Activated T-helper 2 cell treated with anti-CD3 and anti-CD28 coated beads, Interferon-gamma antibody, Interleukin-2, Interleukin-4, amounts not matched to agents 10 μg/mL and 5 μg/mL and 100 μg/mL, durations not matched to agents 14 hours and 24 hours and 36 hours (primary cell): Measurements from ENCODE around the gene PALLD. TPM values are rescaled to one million over a fixed set of nuclear protein-coding genes. Genes with fewer than 3 reads are reported as not detected.

Experiments used
- DNase-seq: peaks from one replicate; pipeline ENCODE4 v3.0.0; 2021; ENCODE audit warnings: low spot score
- H3K27ac Mint-ChIP-seq: one replicate; pipeline ENCODE4 v1.8.0; 2021; ENCODE audit warnings: mixed read lengths
- H3K27me3 Mint-ChIP-seq: one replicate; pipeline ENCODE4 v1.8.0; 2021; ENCODE audit warnings: low read depth, mixed read lengths
- H3K36me3 Mint-ChIP-seq: one replicate; pipeline ENCODE4 v1.8.0; 2021; ENCODE audit warnings: low read depth, mixed read lengths
- H3K4me1 Mint-ChIP-seq: one replicate; pipeline ENCODE4 v1.8.0; 2021; ENCODE audit warnings: low read depth, mixed read lengths
- H3K4me3 Mint-ChIP-seq: one replicate; pipeline ENCODE4 v1.8.0; 2021; ENCODE audit warnings: low read depth, mild to moderate bottlenecking, moderate library complexity, mixed read lengths
- H3K9me3 Mint-ChIP-seq: one replicate; pipeline ENCODE4 v1.8.0; 2021; ENCODE audit warnings: mixed read lengths
- intact Hi-C: fragments of 100-400 bp; cut with micrococcal nuclease; formaldehyde crosslinking; loops from one replicate; pipeline ENCODE4 v1.15.1; 2023
- total RNA-seq: library from RNA; stranded (reverse); gene quantifications from 2 replicates; pipeline ENCODE4 v1.2.3, GENCODE V29; 2022

PALLD gene
- total RNA-seq, 1 donor from 2014 or later, result 19.8 TPM

DNA sequence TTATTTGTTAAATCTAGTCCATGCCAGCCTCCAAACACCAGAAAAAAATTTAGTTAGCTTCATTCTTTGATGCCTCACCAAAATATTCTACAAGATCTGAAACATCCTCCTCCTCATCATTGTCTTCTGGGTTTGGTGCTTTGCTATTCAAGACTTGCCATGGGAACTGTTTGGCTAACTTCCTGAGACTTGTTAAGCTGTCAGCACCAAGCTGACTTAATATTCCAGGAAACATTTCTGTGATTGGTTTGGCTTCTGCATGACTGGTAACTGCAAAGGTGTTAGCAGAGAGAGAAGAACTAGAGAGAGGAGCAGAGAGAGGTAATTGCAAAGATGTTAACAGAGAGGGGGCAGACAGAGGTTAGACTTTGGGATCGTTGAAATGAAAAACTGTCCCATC, 101.3 kb downstream of the PALLD start:
- H3K4me1 Mint-ChIP-seq, result no peaks in the 10 kb centered on the region
- DNase-seq, result no peak
- H3K27ac Mint-ChIP-seq, result no peak overlapping the region
- peaks cover 5% of the 10 kb centered on the region for H3K27me3 Mint-ChIP-seq
- intact Hi-C loops, result no loop called here
- no peak overlapping the region for H3K4me3 Mint-ChIP-seq
- H3K9me3 Mint-ChIP-seq, result no peaks in the 10 kb centered on the region
- H3K36me3 Mint-ChIP-seq, result no peaks in the 10 kb centered on the region

DNA sequence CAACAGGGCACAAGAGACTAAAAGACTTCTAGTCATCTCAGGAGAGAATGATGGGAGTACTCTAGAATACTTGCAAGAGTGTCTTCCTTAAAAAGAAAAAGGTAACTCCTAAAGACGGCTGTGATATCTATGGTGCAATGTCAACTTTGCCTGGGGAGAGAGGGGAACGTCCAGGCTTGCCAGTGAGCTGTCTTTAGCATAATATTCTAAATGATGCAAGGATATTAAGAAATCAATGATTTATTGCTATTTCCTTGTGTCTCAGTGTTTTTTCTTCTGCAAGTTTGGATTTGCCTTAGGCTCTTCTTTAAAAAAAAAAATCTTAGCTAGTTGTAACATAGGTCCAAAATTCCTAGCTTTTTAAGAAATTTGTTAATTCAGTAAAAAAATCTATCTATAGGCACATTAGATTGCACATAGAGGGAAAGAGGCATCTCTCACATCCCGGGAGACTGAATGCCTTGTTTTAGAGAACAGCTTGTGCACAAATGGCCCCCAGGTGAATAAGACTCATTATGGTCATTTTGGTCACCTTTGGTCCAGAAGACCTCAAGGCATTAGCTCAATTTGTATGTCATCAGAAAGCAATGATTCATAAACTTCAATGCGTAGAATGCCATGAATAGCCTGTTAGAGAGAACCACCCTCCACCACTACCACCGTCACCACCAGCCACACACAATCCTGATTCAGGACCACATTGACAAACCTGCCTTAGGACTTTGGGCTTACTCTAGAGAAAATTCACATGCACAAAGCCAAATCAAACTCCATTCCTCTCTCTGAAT, 104.1 kb downstream of the PALLD start:
- DNase-seq, result no peak
- no peak overlapping the region for H3K27ac Mint-ChIP-seq
- H3K9me3 Mint-ChIP-seq, result no peaks in the 10 kb centered on the region
- H3K27me3 Mint-ChIP-seq, result peaks cover 4% of the 10 kb centered on the region
- intact Hi-C loops, result no loop called here
- H3K4me1 Mint-ChIP-seq, result no peaks in the 10 kb centered on the region
- H3K36me3 Mint-ChIP-seq, result no peaks in the 10 kb centered on the region
- H3K4me3 Mint-ChIP-seq, result no peak overlapping the region

DNA sequence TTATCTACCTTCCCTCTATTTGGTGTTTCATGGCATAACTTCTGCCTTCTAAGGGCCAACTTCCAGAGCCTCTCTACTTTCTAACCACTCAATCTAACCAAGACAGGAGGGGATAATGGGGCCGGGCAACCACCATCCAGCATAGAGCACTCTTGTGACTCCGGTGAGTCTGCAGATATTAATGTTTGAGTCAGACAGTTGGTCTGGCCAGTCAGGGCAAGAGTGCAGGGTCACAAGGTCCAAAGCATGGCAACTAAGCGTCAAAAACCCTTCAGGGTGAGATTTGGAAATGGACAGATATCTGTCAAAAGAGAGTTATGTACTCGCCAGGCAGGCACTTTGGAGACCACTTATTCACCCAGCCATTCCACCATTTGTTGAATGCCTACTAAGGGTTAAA, 105.0 kb downstream of the PALLD start:
- no peak overlapping the region for H3K27ac Mint-ChIP-seq
- no peaks in the 10 kb centered on the region for H3K4me1 Mint-ChIP-seq
- no peak overlapping the region for H3K4me3 Mint-ChIP-seq
- DNase-seq, result no peak
- peaks cover 4% of the 10 kb centered on the region for H3K27me3 Mint-ChIP-seq
- H3K9me3 Mint-ChIP-seq, result no peaks in the 10 kb centered on the region
- H3K36me3 Mint-ChIP-seq, result no peaks in the 10 kb centered on the region
- intact Hi-C loops, result no loop called here

DNA sequence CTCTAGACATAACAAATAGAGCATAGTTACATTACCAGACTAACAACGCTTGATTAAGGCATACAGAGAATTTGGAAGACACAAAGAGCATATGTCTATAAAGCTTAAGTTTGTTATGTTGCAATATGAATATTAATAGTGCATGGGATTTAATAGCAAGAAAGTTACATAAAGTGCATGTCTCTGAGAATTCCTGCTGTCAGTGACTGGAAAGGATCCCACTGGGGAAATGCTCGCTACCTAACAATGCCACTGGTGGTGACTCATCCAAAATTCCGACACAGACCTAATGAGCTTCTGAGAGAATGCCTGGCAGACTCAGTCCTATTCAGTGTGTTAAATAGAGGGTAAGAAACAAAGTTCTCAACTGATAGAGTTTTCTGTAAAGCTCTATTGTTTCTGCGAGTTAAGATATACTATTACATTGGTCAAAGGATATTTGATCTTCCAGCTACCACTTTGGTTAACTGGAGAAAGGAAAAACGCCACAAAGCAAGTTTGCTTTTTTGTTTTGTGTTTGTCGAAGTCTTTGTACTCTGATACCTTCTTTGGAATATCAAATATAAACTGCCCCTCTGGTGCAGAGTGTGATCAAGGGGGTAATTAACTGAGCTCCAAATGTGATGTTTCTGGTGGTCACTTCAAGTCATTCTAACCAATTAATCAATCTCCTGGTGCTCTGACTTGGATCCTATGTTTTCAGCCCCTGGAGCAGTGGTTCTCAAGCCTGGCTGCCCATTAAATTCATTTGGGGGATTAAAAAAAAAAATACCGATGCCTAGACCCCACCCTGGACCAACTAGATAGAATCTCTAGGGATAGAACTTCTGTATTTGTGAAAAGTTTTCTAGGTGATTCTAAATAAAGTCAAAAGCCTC, 107.9 kb downstream of the PALLD start:
- no peaks in the 10 kb centered on the region for H3K4me1 Mint-ChIP-seq
- intact Hi-C loops, result no loop called here
- H3K9me3 Mint-ChIP-seq, result no peaks in the 10 kb centered on the region
- H3K27ac Mint-ChIP-seq, result no peak overlapping the region
- no peak for DNase-seq
- H3K27me3 Mint-ChIP-seq, result peaks cover 7% of the 10 kb centered on the region
- no peaks in the 10 kb centered on the region for H3K36me3 Mint-ChIP-seq
- no peak overlapping the region for H3K4me3 Mint-ChIP-seq

DNA sequence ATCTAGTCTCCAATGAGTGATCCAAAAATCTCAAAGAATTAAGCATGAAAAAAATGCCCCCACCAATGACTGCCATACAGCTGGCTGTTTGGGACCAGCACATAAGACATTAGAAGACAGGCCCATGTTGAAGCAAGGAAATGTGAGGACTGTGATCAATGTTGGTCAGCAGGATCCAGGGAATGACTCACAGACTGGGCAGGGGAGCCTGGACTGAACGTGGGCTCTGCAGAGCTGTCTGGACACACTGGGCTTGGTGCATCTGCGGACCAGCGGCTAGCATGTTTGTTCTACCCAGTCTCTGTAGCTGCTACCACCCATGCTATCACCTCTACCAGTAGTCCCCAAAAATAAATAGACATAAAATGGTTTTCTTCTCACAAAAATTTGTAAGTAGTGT, 108.6 kb downstream of the PALLD start:
- Mint-ChIP-seq H3K9me3 (no peaks in the 10 kb centered on the region), H3K4me1 (no peaks in the 10 kb centered on the region), H3K27ac (no peak overlapping the region), H3K36me3 (no peaks in the 10 kb centered on the region), H3K27me3 (peaks cover 9% of the 10 kb centered on the region), H3K4me3 (no peak overlapping the region)
- intact Hi-C loops, result no loop called here
- DNase-seq, result no peak

DNA sequence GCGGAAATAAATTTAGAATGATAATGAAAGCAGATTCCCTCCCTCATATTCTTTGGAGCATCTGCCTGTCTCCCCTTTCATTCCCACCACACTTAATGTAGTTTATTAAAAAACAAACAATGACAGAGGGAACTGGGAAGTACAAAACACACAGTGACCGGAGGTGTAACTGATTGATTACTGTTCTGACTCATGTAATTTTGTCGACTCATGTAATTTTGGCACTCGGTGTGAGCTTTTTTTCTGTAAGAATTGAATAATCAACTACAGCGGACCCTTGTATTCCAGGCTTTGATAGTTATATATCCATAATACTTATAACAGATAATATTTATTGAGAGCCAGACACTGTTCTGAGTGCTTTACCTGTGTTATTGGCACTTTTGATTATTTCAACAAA, 110.4 kb downstream of the PALLD start:
- H3K27ac Mint-ChIP-seq, result no peak overlapping the region
- H3K4me3 Mint-ChIP-seq, result no peak overlapping the region
- no peaks in the 10 kb centered on the region for H3K9me3 Mint-ChIP-seq
- no peaks in the 10 kb centered on the region for H3K36me3 Mint-ChIP-seq
- H3K27me3 Mint-ChIP-seq, result peaks cover 11% of the 10 kb centered on the region
- intact Hi-C loops, result no loop called here
- H3K4me1 Mint-ChIP-seq, result no peaks in the 10 kb centered on the region
- DNase-seq, result no peak

DNA sequence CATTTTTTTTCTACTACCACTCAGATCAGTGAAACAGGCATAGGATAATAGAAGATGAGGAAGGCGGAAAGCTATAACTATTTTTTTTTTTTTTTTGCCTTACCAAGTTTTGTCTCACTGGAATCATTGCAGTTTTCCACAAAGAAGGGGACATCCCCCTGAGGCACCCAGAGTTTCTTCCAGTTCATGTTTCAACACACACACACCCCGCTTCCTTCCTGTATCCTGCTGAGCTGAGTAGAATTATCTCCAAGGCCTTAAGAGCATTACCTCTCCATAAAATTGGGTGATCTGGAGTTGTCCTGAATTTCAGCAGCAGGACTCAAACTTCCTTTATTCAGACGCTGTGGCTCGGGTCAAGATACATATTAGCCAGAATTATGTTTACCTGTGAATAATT, 111.9 kb downstream of the PALLD start:
- H3K27me3 Mint-ChIP-seq, result peaks cover 14% of the 10 kb centered on the region

DNA sequence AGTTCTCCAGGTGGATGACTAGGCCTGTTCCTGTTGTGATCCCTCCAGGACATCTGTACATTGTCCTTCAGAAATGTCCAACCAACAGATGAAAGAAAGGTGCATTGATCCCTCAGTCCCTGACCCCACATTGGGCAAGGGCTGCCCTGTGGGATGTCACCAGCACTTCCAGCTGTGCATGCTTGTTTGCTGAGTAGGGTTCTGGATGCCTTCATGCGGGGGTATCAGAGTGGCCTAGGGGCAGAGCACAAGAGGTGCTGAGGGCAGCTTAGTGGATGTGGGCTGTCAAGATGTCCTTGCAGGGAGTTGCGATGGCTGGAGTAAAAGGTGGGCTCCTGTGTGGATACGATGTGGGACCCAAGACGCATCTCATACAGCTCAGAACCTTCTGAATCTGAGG, 112.5 kb downstream of the PALLD start:
- Mint-ChIP-seq H3K36me3 (no peaks in the 10 kb centered on the region), H3K4me1 (no peaks in the 10 kb centered on the region), H3K9me3 (no peaks in the 10 kb centered on the region), H3K27ac (no peak overlapping the region), H3K27me3 (peaks cover 12% of the 10 kb centered on the region), H3K4me3 (no peak overlapping the region)
- intact Hi-C loops, result no loop called here
- no peak for DNase-seq

More for the DNA sequence above, 111.9 kb downstream of the PALLD start:
- no peaks in the 10 kb centered on the region for H3K4me1 Mint-ChIP-seq
- H3K27ac Mint-ChIP-seq, result no peak overlapping the region
- H3K9me3 Mint-ChIP-seq, result no peaks in the 10 kb centered on the region
- DNase-seq, result no peak
- no peak overlapping the region for H3K4me3 Mint-ChIP-seq
- H3K36me3 Mint-ChIP-seq, result no peaks in the 10 kb centered on the region
- intact Hi-C loops, result no loop called here

DNA sequence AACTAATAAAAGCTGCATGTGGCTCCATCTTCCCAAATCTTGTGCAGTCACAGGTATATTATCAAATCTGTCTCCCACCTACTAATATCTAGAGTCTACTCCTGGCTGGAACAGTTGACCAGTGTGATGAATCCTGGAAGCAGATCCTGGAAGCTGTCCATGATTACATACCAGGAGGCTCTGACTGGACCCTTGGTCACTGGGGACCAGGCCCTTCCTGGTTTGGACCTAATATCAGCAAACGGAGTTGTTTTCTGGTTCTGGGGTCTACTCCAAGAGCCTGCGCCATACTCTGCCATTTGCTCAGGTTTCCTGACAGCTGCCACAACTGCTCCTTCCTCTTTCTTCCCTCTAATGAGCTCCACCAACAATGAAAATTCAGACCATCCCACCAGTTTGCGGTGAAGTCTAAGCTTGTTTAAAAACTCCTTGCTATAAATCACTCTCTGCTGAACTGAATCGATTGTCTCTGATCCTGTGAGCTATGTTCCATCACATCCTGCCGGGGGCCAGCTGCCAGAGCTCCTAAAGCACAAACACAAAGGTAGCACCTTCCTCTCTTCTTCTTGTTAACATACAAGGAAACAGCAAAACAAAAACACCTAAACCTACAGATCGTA, 114.2 kb downstream of the PALLD start:
- intact Hi-C loops, result no loop called here
- no peak overlapping the region for H3K4me3 Mint-ChIP-seq
- peaks cover 15% of the 10 kb centered on the region for H3K27me3 Mint-ChIP-seq

DNA sequence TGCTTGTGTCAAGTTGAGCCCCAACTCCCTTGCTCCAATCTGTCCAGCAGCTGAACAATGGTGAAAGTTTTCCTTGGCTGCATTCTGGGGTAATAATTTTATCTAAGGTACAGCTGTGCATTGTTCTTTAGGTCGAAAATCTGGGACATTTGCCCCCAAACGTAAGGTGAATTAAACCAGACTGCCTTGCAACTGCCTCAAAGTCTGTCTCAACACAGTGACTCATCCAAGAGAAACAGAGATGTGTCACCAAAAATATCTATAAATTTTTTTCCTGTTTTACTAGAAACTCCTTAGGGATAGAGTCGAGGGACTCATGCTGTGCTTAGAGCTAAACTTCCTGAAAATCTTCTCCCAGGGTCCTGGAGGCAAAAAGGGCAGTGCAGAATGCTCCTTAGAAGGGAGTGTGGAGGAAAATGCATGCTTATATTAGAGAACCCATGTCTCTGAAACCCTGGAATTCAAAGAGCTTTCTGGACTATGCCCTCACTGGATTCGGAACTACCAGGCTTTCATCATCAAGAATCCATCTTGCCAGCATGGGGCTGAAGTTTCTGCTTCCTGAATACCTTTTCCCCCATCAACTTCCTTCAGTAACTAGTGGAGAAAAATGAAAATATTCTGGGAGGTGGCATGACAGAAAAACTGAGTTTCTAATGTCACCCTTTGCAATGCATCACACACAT, 115.7 kb downstream of the PALLD start:
- intact Hi-C loops, result no loop called here
- Mint-ChIP-seq H3K4me3 (no peak overlapping the region), H3K4me1 (no peaks in the 10 kb centered on the region), H3K27me3 (peaks cover 24% of the 10 kb centered on the region), H3K27ac (no peak overlapping the region), H3K36me3 (no peaks in the 10 kb centered on the region), H3K9me3 (no peaks in the 10 kb centered on the region)
- DNase-seq, result no peak

More for the DNA sequence above, 114.2 kb downstream of the PALLD start:
- Mint-ChIP-seq H3K27ac (no peak overlapping the region), H3K9me3 (no peaks in the 10 kb centered on the region), H3K36me3 (no peaks in the 10 kb centered on the region), H3K4me1 (no peaks in the 10 kb centered on the region)
- no peak for DNase-seq

DNA sequence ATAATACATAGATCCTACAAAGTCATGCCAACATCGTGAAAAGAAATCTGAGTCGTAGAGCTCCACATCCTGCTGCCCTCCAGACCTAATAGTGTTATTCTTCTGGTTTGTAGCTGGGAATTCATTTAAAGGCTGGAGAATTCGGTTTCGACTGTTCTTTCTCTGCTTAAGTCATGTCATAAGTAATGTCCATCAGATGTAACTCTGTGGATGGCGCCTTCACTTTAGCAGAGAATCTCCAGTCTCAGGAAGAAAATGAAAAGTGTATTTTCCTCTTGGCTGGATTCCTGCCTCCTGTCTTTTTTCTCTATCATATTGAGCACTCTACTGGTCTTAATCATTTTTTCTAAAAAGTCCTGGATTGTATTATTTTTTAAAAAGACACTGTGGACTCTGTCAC, 117.0 kb downstream of the PALLD start:
- H3K9me3 Mint-ChIP-seq, result no peaks in the 10 kb centered on the region
- H3K4me1 Mint-ChIP-seq, result no peaks in the 10 kb centered on the region
- H3K27ac Mint-ChIP-seq, result no peak overlapping the region
- H3K27me3 Mint-ChIP-seq, result peaks cover 21% of the 10 kb centered on the region
- no peak overlapping the region for H3K4me3 Mint-ChIP-seq
- H3K36me3 Mint-ChIP-seq, result no peaks in the 10 kb centered on the region
- no peak for DNase-seq
- intact Hi-C loops, result no loop called here

DNA sequence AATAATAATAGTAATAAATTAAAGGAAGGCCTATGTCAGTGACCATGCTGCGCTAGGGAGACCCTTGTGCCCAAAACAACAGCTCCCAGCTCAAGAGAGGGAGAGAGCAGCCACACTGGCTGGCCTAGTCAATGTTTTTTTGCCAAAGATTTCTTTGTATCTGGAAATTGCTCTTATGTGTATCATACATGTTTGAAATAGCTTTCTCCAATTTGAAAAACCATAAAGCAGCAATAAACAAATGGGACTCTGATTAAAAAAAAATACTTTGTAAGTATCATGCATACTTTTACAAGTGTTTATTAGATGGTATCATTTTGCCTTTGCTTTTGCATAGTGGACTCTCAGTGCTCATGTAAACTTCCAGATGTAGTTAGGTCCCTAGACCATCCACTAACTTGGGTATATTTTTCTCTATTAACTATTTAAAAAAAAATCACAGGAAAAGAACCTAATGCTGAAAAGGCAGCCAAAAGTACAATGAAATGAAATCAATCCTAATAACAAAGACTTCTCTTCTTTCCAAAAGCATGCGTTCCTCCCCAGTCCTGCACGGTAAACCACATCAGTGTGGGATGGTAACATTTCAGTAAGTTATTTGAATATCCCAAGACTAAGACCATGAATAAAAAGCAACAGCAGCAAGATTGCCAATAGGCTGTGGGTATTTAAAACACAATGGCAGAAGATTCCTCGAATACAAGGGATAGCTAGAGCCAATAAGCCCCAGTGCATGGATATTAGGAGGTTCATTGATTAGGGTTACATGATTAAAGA, 117.6 kb downstream of the PALLD start:
- Mint-ChIP-seq H3K4me3 (no peak overlapping the region), H3K36me3 (no peaks in the 10 kb centered on the region), H3K9me3 (no peaks in the 10 kb centered on the region), H3K4me1 (no peaks in the 10 kb centered on the region), H3K27ac (no peak overlapping the region), H3K27me3 (peaks cover 21% of the 10 kb centered on the region)
- no peak for DNase-seq
- intact Hi-C loops, result no loop called here
